Measurements from ENCODE around the gene GALNT9.

Gene GALNT9

GRCh38 chr12:132324841-132325732 lies 4.3 kb downstream of the GALNT9 start:
- DNase-seq: no peak

DNA sequence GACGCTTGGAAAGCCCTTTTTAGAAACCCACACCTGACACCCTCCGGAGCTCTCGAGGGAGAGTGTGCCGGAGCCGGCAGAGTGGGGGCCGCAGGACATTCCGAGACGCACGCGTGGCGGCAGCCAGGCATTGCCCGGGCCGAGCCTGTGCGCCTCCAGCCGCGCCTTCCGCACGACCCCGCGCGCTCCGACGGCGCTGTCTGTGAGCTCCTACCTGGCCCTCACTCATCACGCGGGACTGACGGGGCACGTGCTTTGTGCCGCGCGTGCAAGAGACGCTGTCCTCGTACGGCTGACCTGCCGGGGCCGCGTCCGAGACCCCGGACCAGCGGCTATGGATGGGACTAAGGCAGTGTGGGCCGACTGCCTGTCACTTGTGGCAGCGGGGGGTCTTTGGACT lies 5.2 kb downstream of the GALNT9 start:
- no peak for DNase-seq

DNA sequence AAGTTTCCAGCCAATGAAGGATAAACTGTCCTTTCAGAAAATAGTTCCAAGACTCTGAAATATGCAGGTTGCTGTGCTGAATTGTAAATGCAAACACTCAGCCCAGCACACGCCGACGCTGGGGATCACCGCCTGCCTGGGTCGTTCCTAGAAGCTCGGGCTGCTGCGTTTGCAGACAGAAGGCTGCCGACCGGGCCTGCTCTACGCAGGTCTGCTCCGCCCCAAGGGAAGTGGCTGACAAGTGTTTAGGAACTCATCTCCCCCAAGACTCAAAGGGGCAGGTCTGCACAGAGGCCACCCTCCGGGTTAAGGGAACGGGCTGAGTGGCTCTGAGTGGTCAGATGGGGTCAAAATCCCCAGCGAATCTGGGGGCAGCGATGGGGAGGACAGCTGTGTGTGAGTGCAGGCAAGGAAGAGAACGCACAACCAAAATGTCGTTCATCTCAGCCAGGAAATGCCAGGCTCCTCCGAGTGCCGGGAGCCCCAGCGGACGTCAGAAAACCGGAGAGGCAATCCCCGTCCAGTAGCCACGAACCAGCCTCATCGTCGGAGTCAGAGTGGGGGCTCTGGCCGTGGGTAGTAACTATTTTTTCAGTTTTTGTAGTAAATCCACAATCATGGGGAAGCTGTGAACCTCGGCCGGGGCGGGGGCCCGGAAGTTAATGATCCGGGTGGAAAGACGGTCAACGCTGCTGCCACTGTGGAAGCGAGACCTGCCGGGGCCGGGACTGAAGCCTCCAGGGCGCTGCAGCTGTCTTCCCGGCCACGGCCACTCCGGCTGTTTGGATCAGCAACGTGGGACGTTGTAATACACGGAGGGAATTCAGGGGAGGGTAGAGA lies 6.0 kb downstream of the GALNT9 start:
- DNase-seq: no peak

DNA sequence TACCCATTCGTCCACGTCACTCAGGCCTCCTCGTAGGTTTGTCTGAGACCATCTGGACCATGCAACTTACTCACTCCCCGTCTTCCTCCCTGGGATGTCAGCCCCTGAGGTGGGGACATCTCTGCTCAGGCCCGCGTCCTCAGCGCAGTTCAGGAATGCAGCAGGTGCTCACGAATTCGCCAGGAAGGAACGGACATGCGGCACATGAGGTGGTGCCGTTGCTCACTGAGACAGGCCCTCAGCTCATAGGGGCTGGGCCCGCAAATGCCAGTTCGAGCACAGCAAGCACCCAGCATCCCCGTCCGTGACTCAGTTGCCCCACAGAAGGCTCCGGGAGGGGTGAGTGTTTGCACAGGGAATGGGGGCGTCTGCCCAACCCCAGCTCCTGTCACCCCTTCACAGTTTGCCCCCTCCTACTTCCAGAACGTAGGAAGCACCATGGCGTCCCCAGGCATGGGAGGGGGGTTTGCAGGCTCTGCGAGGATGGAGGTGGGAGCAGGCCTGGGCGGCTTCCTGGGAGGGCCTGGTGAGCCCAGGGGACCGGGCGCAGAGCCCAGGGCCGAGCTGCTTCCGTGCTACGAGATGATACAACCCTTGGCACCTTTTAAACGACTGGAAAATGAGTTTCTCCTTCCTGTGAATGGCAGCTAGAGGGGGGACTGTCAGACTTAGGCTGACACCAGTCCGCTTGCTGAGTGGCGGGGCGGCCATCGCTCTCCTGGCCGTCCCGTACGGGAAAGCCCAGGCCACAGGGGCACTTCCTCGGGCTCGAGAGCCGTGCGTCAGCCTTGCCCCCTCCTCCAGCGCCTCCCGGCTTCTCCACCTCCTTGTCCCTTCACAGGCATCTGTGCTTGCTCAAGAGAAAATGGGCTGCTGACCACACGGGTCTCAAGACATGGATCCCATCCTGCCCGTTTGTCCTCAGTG lies 6.9 kb downstream of the GALNT9 start:
- DNase-seq: no peak

GRCh38 chr12:132321321-132322118 lies 7.9 kb downstream of the GALNT9 start:
- DNase-seq: no peak

DNA sequence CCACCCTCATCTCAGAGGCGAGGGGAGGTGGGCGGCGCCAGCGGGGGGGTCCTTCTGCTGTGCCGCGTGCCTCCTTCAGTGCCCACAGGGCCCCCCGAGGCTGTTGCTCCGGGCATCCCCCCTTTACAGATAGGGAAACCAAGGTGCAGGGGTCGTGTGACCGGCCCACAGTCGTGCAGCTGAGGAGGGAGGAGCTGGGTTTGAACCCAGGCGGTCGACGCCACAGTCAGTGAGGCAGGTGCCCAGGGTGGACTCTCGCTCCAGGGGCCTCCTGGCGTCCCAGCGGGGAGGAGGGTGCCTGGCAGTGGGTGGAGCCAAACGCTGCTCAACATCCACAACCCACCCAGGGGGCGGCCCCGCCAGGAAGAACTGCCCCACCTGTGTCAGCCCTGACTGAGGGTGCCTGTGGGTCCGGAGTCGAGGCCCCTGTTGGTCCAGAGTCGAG lies 8.6 kb downstream of the GALNT9 start:
- no peak for DNase-seq

GRCh38 chr12:132319991-132320570 lies 9.3 kb downstream of the GALNT9 start:
- DNase-seq: no peak

GRCh38 chr12:132319359-132319950 lies 9.9 kb downstream of the GALNT9 start:
- no peak for DNase-seq

GRCh38 chr12:132318618-132319033 lies 10.8 kb downstream of the GALNT9 start:
- no peak for DNase-seq

DNA sequence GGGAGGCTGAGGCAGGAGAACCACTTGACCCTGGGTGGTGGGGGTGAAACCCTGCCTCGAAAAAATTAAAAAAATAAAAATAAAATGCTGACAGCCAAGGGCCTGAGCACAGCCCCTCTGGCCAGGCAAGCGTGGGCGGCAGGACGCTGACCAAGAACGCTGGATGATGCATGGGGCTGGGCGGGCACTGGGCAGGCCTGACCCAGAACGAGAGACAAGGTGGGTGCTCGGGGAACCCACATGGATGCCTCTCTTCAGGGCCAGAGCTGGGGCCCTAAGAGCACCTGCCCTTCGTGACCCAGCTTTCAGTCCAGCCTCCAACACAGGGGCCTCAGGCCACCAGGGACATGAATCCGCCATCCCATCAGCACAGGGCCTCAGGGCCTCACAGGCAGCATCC lies 11.3 kb downstream of the GALNT9 start:
- DNase-seq: no peak

DNA sequence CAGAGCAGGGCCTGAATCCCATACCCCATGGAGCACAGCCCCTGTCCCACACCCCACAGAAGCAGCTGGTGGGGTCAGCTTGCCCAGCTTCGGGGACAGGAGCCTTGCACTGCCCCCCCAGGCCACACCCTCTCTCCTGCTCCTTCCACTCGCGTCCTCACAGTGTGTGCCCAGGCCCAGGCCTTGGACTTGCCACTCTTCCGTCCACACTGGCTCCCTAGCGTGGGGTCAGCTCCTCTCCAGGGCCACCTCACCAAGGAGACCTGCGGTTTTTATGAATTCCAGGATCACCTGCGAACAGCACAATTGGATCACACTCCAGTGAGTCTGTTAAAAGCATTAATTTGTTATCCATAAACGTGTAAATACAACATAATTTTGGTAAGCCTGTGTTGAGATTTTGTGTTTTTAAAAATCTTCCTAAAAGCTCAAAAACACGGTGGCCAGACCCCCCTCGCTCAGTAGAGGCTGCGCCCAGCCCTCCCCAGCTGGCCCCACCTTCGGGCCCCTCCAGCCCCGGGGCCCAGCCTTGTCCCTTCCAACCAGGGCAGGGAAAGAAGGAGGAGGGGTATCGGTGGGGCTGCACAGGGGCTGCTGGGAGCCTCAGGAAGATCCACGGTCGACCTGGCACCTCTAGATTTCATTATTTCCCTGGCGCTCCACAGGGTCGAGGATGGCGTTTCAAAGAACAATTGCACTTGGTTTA lies 12.0 kb downstream of the GALNT9 start:
- no peak for DNase-seq

DNA sequence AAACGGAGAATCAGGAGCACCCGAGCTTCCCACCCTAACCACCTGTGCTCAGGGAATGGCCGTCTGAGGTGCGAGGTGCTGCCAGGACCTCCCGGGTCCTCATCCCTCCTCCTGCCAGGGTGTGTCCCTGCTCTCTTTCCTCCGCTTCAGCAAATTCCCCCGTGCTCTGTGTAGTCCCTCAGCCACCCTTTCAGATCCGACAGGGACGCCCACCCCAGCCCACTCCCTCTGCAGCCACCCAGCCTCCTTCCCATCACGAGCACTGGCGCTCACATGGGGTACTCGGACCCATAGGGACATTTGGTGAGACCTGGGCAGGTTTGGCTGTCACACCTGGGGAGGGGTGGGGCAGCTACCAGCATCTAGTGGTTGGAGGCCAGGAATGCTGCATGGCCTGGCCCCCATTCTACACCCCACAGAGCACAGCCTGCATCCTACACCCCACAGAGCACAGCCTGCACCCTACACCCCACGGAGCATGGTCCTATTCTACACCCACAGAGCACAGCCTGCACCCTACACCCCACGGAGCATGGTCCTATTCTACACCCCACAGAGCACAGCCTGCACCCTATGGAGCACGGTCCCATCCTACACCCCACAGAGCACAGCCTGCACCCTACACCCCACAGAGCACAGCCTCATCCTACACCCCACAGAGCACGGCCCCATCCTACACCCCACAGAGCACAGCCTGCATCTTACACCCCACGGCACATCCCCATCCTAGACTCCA lies 12.7 kb downstream of the GALNT9 start:
- DNase-seq: no peak

GRCh38 chr12:132315951-132316350 lies 13.4 kb downstream of the GALNT9 start:
- no peak for DNase-seq

DNA sequence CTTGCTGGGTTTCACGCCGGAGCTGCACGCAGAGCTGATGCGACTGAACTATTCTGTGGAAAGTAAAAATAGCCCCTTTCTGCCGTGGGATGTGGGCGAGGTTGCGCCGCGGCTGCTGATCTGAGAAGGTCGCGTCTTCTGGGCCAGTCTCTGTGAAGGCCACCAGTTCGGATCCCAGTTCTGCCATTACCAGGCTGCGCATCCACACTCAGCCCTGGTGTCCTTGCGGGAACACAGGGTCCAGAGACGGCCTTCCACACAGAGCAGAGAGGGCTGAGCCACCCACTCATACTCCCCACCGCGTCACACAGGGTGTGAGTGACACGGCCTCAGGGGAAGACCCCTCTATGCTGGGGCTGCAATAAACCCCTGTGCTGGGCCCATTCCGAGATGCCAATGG lies 13.9 kb downstream of the GALNT9 start:
- DNase-seq: no peak

DNA sequence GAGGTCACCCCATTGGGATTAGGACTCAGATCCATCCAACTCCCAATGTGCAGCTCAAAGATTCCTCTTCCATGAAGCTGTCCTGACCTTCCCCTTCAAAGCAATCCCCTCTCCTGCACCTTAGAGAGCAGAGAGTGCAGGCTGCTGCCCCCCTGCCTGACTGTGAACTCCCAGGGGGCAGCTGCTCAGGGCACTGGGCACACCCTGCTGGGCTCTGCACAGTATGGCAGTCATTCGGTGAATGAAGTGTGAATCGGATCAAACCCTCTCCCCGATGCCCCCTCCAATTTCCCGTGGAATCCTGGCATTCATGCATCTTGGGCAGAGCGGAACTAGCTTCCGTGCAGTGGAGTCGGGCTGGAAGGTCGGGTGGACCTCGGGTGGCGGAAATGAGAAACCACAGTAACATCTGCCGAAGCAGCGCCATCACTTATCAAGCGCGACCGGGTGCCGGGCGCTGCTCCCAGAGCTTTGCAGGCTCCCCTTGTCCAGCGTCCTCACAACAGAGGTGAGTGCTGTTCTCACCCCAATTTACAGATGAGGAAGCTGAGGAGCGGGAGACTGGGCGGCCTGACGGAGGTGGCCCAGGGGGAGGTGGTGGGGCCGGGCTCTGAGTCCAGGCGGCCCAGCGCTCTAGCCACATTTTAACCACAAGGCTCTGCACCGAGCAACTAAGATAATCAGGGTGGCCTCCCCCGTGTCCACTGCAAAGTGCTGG lies 14.7 kb downstream of the GALNT9 start:
- DNase-seq: no peak

GRCh38 chr12:132314035-132314434 lies 15.4 kb downstream of the GALNT9 start:
- DNase-seq: no peak

GRCh38 chr12:132313182-132313581 lies 16.2 kb downstream of the GALNT9 start:
- DNase-seq: no peak

DNA sequence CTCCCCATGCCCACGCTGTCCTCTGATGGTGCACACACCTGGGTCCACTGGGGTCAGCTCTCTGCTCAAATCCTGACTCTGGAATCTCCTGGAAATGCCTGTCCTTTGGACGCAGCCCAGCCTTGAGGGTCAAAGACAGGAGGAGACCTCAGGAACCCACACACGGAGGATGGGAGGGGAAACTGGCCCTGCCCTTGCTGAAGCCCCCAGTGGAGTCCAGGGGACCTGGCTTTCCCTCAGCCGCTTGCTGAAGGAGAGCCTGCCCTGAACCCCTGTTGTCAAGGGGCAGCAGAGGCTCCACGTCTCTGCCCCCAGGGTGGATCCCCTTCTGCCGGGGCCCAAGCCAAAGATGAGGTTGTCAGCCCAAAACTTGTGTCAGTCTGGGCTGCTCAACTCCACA lies 16.9 kb downstream of the GALNT9 start:
- DNase-seq: no peak
